HepG2 (cell line): Measurements from ENCODE around the gene PFKL. TPM values are rescaled to one million over a fixed set of nuclear protein-coding genes. Genes with fewer than 3 reads are reported as not detected.
A peak's percentile ranks its signal among the peaks of the same experiment; 100 is the strongest.

Experiments used
- AGO1 ChIP-seq: fragments of 200-400 bp; formaldehyde crosslinking; IDR thresholded peaks from 2 replicates; pipeline ENCODE4 v1.6.1; 2017; ENCODE audit warnings: mild to moderate bottlenecking, low read depth, low read length, moderate library complexity; ENCODE audit not compliant: poor library complexity, severe bottlenecking
- BORCS8-MEF2B ChIP-seq: sonication (generic); formaldehyde crosslinking; IDR thresholded peaks from 2 replicates; pipeline ENCODE4 v1.8.0; 2022; ENCODE audit warnings: mild to moderate bottlenecking, missing genetic modification reagents
- FOXA1 ChIP-seq, 2 experiments: fragments of 450-650 bp in 1 of 2; sonication (generic) in 1 of 2; formaldehyde crosslinking in 1 of 2; IDR thresholded peaks; 2 replicates each; pipeline versions ENCODE4 v1.4.0 to v1.6.1; 2016 to 2020; ENCODE audit warnings: missing genetic modification reagents in 1 of 2
- GFI1 ChIP-seq: sonication (generic); formaldehyde crosslinking; IDR thresholded peaks from 2 replicates; pipeline ENCODE4 v1.5.0; 2020; ENCODE audit warnings: missing genetic modification reagents, mild to moderate bottlenecking, borderline replicate concordance
- GMEB1 ChIP-seq: sonication (generic); formaldehyde crosslinking; IDR thresholded peaks from 2 replicates; pipeline ENCODE4 v1.5.1; 2020; ENCODE audit warnings: missing genetic modification reagents, mild to moderate bottlenecking, borderline replicate concordance
- GZF1 ChIP-seq: sonication (generic); formaldehyde crosslinking; IDR thresholded peaks from 2 replicates; pipeline ENCODE4 v1.5.1; 2020; ENCODE audit warnings: mild to moderate bottlenecking, missing genetic modification reagents
- JUND ChIP-seq: sonication (generic); formaldehyde crosslinking; IDR thresholded peaks from 2 replicates; pipeline ENCODE4 v1.8.0; 2022; ENCODE audit warnings: mild to moderate bottlenecking, missing genetic modification reagents
- PCBP1 ChIP-seq: fragments of 200-400 bp; formaldehyde crosslinking; IDR thresholded peaks from 2 replicates; pipeline ENCODE4 v1.6.1; 2017; ENCODE audit warnings: mild to moderate bottlenecking, low read depth, low read length, borderline replicate concordance
- RELA ChIP-seq: sonication (generic); formaldehyde crosslinking; IDR thresholded peaks from 2 replicates; pipeline ENCODE4 v1.4.0; 2020; ENCODE audit warnings: missing genetic modification reagents
- TBL1XR1 ChIP-seq: fragments of 150-350 bp; IDR thresholded peaks from 2 replicates; pipeline ENCODE4 v1.6.1; 2014; ENCODE audit warnings: borderline replicate concordance, low read length; ENCODE audit not compliant: partially characterized antibody
- TGIF2 ChIP-seq: IDR thresholded peaks from 2 replicates; pipeline ENCODE4 v1.6.1; 2016; ENCODE audit warnings: control low read depth, missing compliant biosample characterization
- ZBTB1 ChIP-seq: sonication (generic); formaldehyde crosslinking; IDR thresholded peaks from 2 replicates; pipeline ENCODE4 v1.4.0; 2020; ENCODE audit warnings: missing genetic modification reagents, borderline replicate concordance
- ZBTB14 ChIP-seq: sonication (generic); formaldehyde crosslinking; IDR thresholded peaks from 2 replicates; pipeline ENCODE4 v1.4.0; 2020; ENCODE audit warnings: missing genetic modification reagents
- ZFYVE20 ChIP-seq: sonication (generic); formaldehyde crosslinking; IDR thresholded peaks from 2 replicates; pipeline ENCODE4 v1.8.0; 2023; ENCODE audit warnings: low read depth, mild to moderate bottlenecking, moderate library complexity, missing genetic modification reagents, borderline replicate concordance
- ZGPAT ChIP-seq: IDR thresholded peaks from 2 replicates; pipeline ENCODE4 v1.6.1; 2016; ENCODE audit warnings: mild to moderate bottlenecking
- ZNF121 ChIP-seq: sonication (generic); formaldehyde crosslinking; IDR thresholded peaks from 2 replicates; pipeline ENCODE4 v1.5.0; 2020; ENCODE audit warnings: mild to moderate bottlenecking, missing genetic modification reagents
- ZNF234 ChIP-seq: sonication (generic); formaldehyde crosslinking; conservative IDR thresholded peaks from 2 replicates; pipeline ENCODE4 v1.5.1; 2020; ENCODE audit warnings: mild to moderate bottlenecking, missing genetic modification reagents
- ZNF512 ChIP-seq: sonication (generic); formaldehyde crosslinking; IDR thresholded peaks from 2 replicates; pipeline ENCODE4 v1.4.0; 2020; ENCODE audit warnings: mild to moderate bottlenecking, missing genetic modification reagents
- ZNF598 ChIP-seq: sonication (generic); formaldehyde crosslinking; IDR thresholded peaks from 2 replicates; pipeline ENCODE4 v1.5.1; 2020; ENCODE audit warnings: mild to moderate bottlenecking, missing genetic modification reagents, borderline replicate concordance
- ZNF619 ChIP-seq: sonication (generic); formaldehyde crosslinking; IDR thresholded peaks from 2 replicates; pipeline ENCODE4 v1.4.0; 2020; ENCODE audit warnings: mild to moderate bottlenecking, missing genetic modification reagents
- ZXDC ChIP-seq: sonication (generic); formaldehyde crosslinking; IDR thresholded peaks from 2 replicates; pipeline ENCODE4 v1.5.0; 2020; ENCODE audit warnings: mild to moderate bottlenecking, missing genetic modification reagents
- polyA plus RNA-seq, 8 experiments: library from polyadenylated mRNA; depleted of rRNA in 3 of 8; stranded (reverse) in 7 of 8; unstranded in 1 of 8; fragments of >200 nt; fragmentation: Illumina TruSeq in 4 of 8; extraction: Trizol in 4 of 8; gene quantifications; 2 replicates each; pipeline versions ENCODE4 v1.2.1 to v1.2.3, GENCODE V29; 2011 to 2016; ENCODE audit warnings: low read depth in 4 of 8, missing spikeins in 1 of 8, mixed read lengths in 1 of 8; ENCODE audit not compliant: insufficient read depth in 1 of 8
- total RNA-seq, 5 experiments: library from RNA; depleted of rRNA; stranded (reverse); fragments of >200 nt; fragmentation: Illumina TruSeq; extraction: Trizol; gene quantifications; 2 replicates each; pipeline ENCODE4 v1.2.3, GENCODE V29; 2016; ENCODE audit warnings: low read depth in 1 of 5

PFKL gene
- total and polyA plus RNA-seq, 2 of the 13 experiments (the other 11 are each of a cell fraction or from before 2014, with no cell fraction given) = 92.8 to 106 TPM

GRCh38 chr21:44370027-44370735, 70.3 kb downstream of the PFKL start (continued):
- TF ChIP-seq ZNF598 (CRISPR knock-in tag) (peak; percentile 17; the same call in 1 of the 2 replicates), ZNF234 (CRISPR knock-in tag) (no peak), ZBTB14 (CRISPR knock-in tag) (no peak), GMEB1 (CRISPR knock-in tag) (no peak), ZFYVE20 (CRISPR knock-in tag) (no peak), JUND (CRISPR knock-in tag) (no peak), ZXDC (CRISPR knock-in tag) (no peak), TGIF2 (no peak; the same call in 1 of the 2 replicates), GZF1 (no peak), ZNF512 (no peak), TBL1XR1 (no peak), FOXA1 (IDR thresholded peaks at IDR 0.05) (no peak), FOXA1 (CRISPR knock-in tag; IDR thresholded peaks at IDR 0.05) (no peak), ZBTB1 (CRISPR knock-in tag) (no peak), BORCS8-MEF2B (no peak), ZNF121 (CRISPR knock-in tag) (no peak), PCBP1 (no peak), ZNF619 (CRISPR knock-in tag) (no peak), AGO1 (no peak), RELA (CRISPR knock-in tag) (no peak), ZGPAT (CRISPR knock-in tag) (peak; percentile 55), GFI1 (CRISPR knock-in tag) (peak; percentile 55; the same call in 1 of the 2 replicates)
